Measurements from ENCODE around the gene MAPRE2.

- TF ChIP-seq POLR2A (IDR thresholded peaks at IDR 0.05) = no peak
- no peak for TF ChIP-seq CTCF (IDR thresholded peaks at IDR 0.05)
Observed at GRCh38 chr18:35180455-35180854, 139.2 kb downstream of the MAPRE2 start.
